GM20000 (cell line): ENCODE data around the gene MRPL14.

ENCODE experiments used
- DNase-seq: peaks from one replicate; pipeline ENCODE4 v3.0.0; 2012; ENCODE audit warnings: low spot score
- TF ChIP-seq, protein P1 (sequence below): IDR thresholded peaks from 2 replicates; pipeline ENCODE4 v1.5.1; 2012; ENCODE audit warnings: mild to moderate bottlenecking, control low read depth; ENCODE audit errors: extremely low read depth, missing control alignments

MRPL14 gene

DNA sequence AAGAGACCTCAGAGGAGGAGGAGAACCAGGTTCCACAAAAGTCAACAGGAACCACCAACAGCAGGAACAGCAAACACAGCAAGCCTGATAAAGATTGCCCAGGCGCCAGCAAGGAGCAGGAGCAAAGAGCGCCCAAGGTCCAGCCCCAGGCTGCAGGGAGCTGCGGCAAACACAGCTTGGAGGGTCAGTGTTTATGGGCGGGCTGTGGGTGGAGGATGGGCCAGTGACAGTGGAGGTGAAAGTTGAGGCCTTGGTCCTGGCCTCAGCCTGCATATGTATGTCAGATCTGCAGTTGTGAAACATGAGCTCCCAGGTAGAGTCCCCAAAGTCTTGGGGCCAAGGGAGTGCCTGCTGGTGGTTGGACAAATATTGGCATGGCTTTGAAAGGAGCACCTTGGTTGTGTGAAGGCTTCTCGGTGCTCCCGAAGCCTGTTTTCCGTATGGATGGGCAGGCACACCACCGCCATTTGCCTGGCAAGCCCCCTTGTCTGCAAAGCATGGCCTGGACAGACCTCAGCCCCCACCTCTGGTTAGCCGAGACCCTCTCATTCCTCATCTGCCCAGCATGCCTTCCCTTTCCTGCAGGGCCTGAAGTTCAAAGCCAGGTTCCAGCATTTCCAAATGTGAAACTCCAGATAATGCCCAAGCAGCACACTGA is 29.4 kb upstream of the MRPL14 start:
- DNase-seq: no peak
- TF ChIP-seq, protein P1, sequence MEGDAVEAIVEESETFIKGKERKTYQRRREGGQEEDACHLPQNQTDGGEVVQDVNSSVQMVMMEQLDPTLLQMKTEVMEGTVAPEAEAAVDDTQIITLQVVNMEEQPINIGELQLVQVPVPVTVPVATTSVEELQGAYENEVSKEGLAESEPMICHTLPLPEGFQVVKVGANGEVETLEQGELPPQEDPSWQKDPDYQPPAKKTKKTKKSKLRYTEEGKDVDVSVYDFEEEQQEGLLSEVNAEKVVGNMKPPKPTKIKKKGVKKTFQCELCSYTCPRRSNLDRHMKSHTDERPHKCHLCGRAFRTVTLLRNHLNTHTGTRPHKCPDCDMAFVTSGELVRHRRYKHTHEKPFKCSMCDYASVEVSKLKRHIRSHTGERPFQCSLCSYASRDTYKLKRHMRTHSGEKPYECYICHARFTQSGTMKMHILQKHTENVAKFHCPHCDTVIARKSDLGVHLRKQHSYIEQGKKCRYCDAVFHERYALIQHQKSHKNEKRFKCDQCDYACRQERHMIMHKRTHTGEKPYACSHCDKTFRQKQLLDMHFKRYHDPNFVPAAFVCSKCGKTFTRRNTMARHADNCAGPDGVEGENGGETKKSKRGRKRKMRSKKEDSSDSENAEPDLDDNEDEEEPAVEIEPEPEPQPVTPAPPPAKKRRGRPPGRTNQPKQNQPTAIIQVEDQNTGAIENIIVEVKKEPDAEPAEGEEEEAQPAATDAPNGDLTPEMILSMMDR: no peak

DNA sequence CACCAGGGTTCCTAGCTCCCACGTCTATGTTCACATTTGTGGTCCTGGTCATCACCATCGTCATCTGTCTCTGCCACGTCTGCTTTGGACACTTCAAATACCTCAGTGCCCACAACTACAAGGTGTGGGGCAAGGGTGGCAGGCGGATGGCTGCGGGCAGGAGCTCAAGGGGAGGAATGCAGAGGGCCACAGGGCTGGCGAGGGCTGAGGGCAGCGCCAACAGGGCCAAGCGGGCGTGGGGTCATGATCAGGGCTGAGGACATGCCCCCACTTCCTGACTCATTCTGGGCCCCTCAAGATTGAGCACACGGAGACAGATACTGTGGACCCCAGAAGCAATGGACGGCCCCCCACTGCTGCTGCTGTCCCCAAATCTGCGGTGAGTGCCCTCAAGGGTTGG is 26.8 kb upstream of the MRPL14 start:
- no peak for DNase-seq
- TF ChIP-seq, protein P1: no peak

DNA sequence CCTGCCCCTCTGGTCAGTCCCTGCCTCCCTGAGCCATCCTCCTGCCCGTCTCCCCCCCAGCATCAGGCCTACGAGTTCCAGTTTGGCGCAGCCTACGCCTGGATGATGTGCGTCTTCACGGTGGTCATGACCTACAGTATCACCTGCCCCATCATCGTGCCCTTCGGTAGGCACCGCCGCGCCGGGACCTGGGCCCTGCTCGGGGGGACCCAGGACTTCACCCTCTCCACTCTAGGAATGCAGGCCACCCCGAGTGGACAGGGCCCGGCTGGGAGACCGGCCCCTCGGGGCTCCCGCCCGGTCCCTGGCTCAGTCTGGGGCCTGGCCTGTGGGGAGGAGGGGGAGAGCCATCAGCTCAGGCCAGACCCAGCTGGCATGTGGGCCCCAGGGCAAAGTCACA is 25.3 kb upstream of the MRPL14 start:
- DNase-seq: no peak
- TF ChIP-seq, protein P1: no peak

DNA sequence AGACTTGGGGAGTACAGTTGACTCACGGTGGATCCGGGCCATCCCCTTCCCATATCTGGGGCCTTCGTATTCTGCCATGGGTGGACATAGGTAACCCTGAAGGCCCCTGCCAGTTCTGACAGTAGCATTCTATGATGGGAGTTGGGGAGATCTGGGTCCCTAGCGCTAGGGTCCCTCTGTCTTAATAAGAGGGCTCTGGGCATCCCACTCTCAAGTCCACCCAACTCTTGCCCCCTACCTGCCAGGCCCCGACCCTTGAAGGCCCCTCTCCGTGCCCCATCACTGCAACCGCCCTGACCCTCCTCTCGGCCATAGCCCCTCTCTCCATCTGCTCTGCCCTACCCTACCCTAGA is 24.8 kb upstream of the MRPL14 start:
- DNase-seq: no peak
- TF ChIP-seq, protein P1: no peak

DNA sequence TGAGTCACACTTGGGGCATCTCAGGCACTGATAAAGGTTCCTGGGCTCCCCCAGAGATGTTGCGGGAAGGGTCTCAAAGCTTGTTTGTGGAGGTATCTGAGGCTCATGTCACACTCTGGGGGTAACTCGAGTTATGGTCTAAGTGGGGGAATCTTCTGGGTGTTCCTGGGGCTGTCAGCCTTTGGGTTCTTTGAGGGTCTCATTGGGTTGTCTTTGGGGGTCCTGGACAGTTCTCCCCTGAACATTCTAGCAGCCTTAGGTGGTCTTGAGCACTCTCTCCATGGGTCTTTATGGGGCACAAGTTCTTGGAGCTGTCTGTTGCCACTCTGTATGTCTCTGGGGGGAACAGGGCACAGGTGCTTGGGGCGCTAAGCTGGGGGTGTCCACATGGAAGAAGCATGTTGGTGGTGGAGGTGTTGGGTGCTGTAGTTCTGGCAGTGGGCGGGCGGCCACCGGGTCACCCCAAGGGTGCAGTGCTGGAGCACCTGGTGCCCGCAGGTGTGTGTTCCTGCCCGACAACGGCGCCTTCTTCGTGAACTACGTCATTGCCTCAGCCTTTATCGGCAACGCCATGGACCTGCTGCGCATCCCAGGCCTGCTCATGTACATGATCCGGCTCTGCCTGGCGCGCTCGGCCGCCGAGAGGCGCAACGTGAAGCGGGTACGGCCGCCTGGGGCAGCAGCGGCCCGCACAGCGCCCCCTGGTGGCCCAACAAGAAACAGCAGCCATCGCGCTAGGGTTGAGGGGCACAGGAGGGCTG is 24.3 kb upstream of the MRPL14 start:
- DNase-seq: peak; percentile 89
- TF ChIP-seq, protein P1: peak; percentile 95

DNA sequence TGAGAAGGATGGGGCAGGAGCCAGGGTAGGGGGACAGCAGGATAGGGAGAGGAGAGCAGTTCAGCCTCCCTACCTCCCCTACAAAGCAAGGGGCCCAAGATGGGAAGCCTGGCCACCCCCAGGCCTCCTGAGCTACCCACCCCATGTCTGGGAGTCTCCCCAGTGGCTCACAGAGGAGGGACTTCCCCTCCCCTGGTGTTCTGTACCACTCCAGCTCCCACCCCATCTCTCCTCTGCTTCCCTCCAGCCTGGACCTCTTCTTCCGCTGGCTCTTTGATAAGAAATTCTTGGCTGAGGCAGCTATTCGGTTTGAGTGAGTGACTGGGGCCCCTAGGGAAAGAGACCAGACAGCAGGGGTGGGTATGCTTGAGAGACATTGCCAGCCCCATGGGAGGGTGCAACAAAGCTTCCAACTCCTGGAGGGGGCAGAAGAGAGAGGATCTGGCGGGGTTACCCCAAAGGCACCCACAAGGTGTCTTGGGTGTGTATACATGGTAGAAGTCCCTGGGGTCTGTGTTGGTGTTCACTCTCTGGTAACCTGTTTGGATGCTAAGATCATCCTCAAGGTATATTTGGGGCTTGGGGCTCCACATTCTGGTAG is 23.2 kb upstream of the MRPL14 start:
- TF ChIP-seq, protein P1: no peak
- no peak for DNase-seq

DNA sequence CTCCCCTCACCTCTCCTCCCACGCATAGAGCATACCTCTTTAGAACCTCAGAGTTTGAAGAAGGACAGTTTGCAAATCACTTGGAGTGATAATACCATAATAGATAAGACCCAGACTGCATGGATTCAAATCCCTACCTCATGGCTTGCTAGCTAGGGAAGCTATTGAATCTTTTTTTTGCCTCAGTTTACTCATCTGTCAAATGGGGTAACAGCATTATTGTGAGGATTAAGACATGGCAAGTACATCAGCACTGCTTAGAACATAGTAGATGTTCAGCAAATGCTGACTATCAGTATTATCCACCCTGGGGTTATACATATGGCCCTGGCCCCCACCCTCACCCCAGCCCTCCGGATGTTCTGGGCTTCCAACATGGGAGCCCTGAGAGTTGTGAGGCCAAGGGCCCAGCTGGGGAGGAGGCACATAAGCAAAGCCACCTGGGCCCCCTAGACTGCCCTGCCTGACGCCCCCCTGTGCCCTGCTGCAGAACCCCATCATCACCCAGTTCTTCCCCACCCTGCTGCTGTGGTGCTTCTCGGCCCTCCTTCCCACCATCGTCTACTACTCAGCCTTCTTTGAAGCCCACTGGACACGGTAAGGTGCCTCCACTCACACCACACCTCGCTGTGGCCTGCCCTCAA is 22.2 kb upstream of the MRPL14 start:
- TF ChIP-seq, protein P1: no peak

More for the DNA sequence above, 22.2 kb upstream of the MRPL14 start:
- no peak for DNase-seq
